Right ventricle myocardium superior (tissue), 1 donor: ENCODE data around the gene RAP2B. TPM values are rescaled to one million over a fixed set of nuclear protein-coding genes. Genes with fewer than 3 reads are reported as not detected.
"Not testable (repeated sequence)": the region's sequence is repeated elsewhere in the genome, so short reads cannot be mapped to it uniquely, and the experiment has no call there.

ENCODE experiments used
- ATAC-seq: fragments of 200-7000 bp; cut with Tn5 transposase; one replicate; pipeline ENCODE4 v1.9.1; 2020; ENCODE audit warnings: mild to moderate bottlenecking; ENCODE audit not compliant: poor library complexity
- DNase-seq: peaks from one replicate; pipeline ENCODE4 v3.0.0-alpha.2; 2020
- intact Hi-C: fragments of 100-400 bp; cut with DNase I; formaldehyde crosslinking; loops from one replicate; pipeline ENCODE4 v1.11.2; 2022
- long read RNA-seq: library from polyadenylated mRNA; unstranded; transcript quantifications from one replicate; pipeline ENCODE4 v2.0.0, GENCODE V29; 2021
- total RNA-seq: library from RNA; stranded (reverse); fragmentation: NEBNext Ultra II Directional; extraction: Animal tissue kit (Norgen Biotek cat#: 25700); gene quantifications from one replicate; pipeline ENCODE4 v1.2.1, GENCODE V29; 2021
- donor health status: DM: no; HTN: yes; CAD: no; lungs with severe emphysema.

Gene RAP2B
- 2.8 TPM for total RNA-seq
- long read RNA-seq, full-length matches to known transcripts, result 8 of 8 reads
- long read RNA-seq, partial matches to known transcripts, result 0 of 8 reads
- long read RNA-seq, other reads (novel, unspliced or antisense), result 0 of 8 reads

GRCh38 chr3:153161714-153162512, at the start of gene RAP2B:
RAP2B (plus strand) TSS chr3:153162226; CDS start chr3:153162694, 468 bp downstream.
- ATAC-seq, result peak; percentile 95
- intact Hi-C loops, result loop anchor here (5.0 kb wide), 1 partner anchor 120 kb away; no protein-coding TSS in a partner anchor

GRCh38 chr3:153113541-153113940, 48.5 kb upstream of the RAP2B start:
- DNase-seq (no peak), ATAC-seq (no peak)
- intact Hi-C loops, result no loop called here

More at GRCh38 chr3:153161714-153162512, at the start of gene RAP2B:
- peak; percentile 98 for DNase-seq

GRCh38 chr3:153114270-153114669, 47.8 kb upstream of the RAP2B start:
- ATAC-seq, intact Hi-C loops, DNase-seq: not testable (repeated sequence)

GRCh38 chr3:153115326-153115725, 46.7 kb upstream of the RAP2B start:
- no peak for ATAC-seq
- intact Hi-C loops, result no loop called here
- no peak for DNase-seq

GRCh38 chr3:153127788-153128187, 34.2 kb upstream of the RAP2B start:
- intact Hi-C loops, result no loop called here
- ATAC-seq, result no peak

GRCh38 chr3:153129426-153129825, 32.6 kb upstream of the RAP2B start:
- ATAC-seq (no peak), DNase-seq (no peak)
- intact Hi-C loops, result no loop called here

More at GRCh38 chr3:153127788-153128187, 34.2 kb upstream of the RAP2B start:
- DNase-seq, result no peak

- DNase-seq (no peak), ATAC-seq (no peak)
- intact Hi-C loops, result no loop called here
Measured at GRCh38 chr3:153129866-153130265, 32.2 kb upstream of the RAP2B start.

- no peak for DNase-seq
- intact Hi-C loops, result no loop called here
- ATAC-seq, result no peak
Measured at GRCh38 chr3:153130312-153130977, 31.6 kb upstream of the RAP2B start.

- DNase-seq (no peak), ATAC-seq (no peak)
- intact Hi-C loops, result no loop called here
Measured at GRCh38 chr3:153137626-153138025, 24.4 kb upstream of the RAP2B start.

- ATAC-seq (peak; percentile 74), DNase-seq (peak; percentile 53)
- intact Hi-C loops, result no loop called here
Measured at GRCh38 chr3:153138276-153139210, 23.5 kb upstream of the RAP2B start.

GRCh38 chr3:153142961-153143360, 19.1 kb upstream of the RAP2B start:
- no peak for ATAC-seq
- no peak for DNase-seq
- intact Hi-C loops, result loop anchor here (10.0 kb wide), 1 partner anchor 78 kb away; no protein-coding TSS in a partner anchor

- ATAC-seq, result no peak
- no peak for DNase-seq
- intact Hi-C loops, result loop anchor here (10.0 kb wide), 1 partner anchor 79 kb away; no protein-coding TSS in a partner anchor
Measured at GRCh38 chr3:153144071-153144470, 18.0 kb upstream of the RAP2B start.

GRCh38 chr3:153144779-153145178, 17.2 kb upstream of the RAP2B start:
- intact Hi-C loops, result loop anchor here (10.0 kb wide), 1 partner anchor 80 kb away; no protein-coding TSS in a partner anchor
- ATAC-seq, result no peak

GRCh38 chr3:153145454-153145853, 16.6 kb upstream of the RAP2B start:
- no peak for ATAC-seq
- intact Hi-C loops, result loop anchor here (10.0 kb wide), 1 partner anchor 81 kb away; no protein-coding TSS in a partner anchor
- no peak for DNase-seq

More at GRCh38 chr3:153144779-153145178, 17.2 kb upstream of the RAP2B start:
- no peak for DNase-seq

GRCh38 chr3:153146191-153147053, 15.6 kb upstream of the RAP2B start:
- no peak for DNase-seq
- intact Hi-C loops, result loop anchor here (10.0 kb wide), 1 partner anchor 82 kb away; no protein-coding TSS in a partner anchor
- no peak for ATAC-seq

- intact Hi-C loops, result no loop called here
- no peak for ATAC-seq
Measured at GRCh38 chr3:153150991-153151390, 11.0 kb upstream of the RAP2B start.

GRCh38 chr3:153155786-153156185, 6.2 kb upstream of the RAP2B start:
- intact Hi-C loops, DNase-seq, ATAC-seq: not testable (repeated sequence)

More at GRCh38 chr3:153150991-153151390, 11.0 kb upstream of the RAP2B start:
- no peak for DNase-seq
